Gastrocnemius medialis (tissue), 4 donors: ENCODE data around the gene KMT2E. TPM values are rescaled to one million over a fixed set of nuclear protein-coding genes. Genes with fewer than 3 reads are reported as not detected.

Experiments used
- ATAC-seq, 2 donors: fragments of 150-250 bp; one replicate each; pipeline ENCODE4 v1.9.1; 2016
- DNase-seq, 2 donors: peaks; one replicate each; pipeline ENCODE4 v3.0.0-alpha.2; 2019
- H3K27ac ChIP-seq, 4 donors: fragments of 200-600 bp; sonication (generic); 1 replicate in 1 of 4; 2 replicates in 3 of 4; pipeline ENCODE4 v1.5.1; 2016 to 2018; ENCODE audit warnings: mild to moderate bottlenecking in 2 of 4, moderate library complexity in 1 of 4
- H3K27me3 ChIP-seq, 3 donors: fragments of 200-600 bp; sonication (generic) in 2 of 3; 1 replicate in 1 of 3; 2 replicates in 2 of 3; pipeline versions ENCODE4 v1.5.1 to v1.6.0; 2016 to 2019; ENCODE audit warnings: mild to moderate bottlenecking in 1 of 3, moderate library complexity in 1 of 3
- H3K36me3 ChIP-seq, 2 donors: fragments of 200-600 bp; sonication (generic) in 1 of 2; one replicate each; pipeline ENCODE4 v1.5.1; 2017 to 2018
- H3K4me1 ChIP-seq, 2 donors: fragments of 200-600 bp; sonication (generic) in 1 of 2; one replicate each; pipeline ENCODE4 v1.5.1; 2016 to 2017; ENCODE audit warnings: mild to moderate bottlenecking in 2 of 2
- H3K4me3 ChIP-seq, 4 donors: fragments of 200-600 bp; sonication (generic) in 3 of 4; 1 replicate in 1 of 4; 2 replicates in 3 of 4; pipeline ENCODE4 v1.5.1; 2016 to 2019; ENCODE audit warnings: mild to moderate bottlenecking in 2 of 4
- H3K9me3 ChIP-seq, 3 donors: fragments of 200-600 bp; sonication (generic) in 2 of 3; 1 replicate in 1 of 3; 2 replicates in 2 of 3; pipeline ENCODE4 v1.5.1; 2016 to 2019
- CTCF ChIP-seq, 5 experiments: fragments of 450-650 bp in 3 of 5; fragments of 200-600 bp in 2 of 5; sonication (generic) in 2 of 5; IDR thresholded peaks in 4 of 5; conservative IDR thresholded peaks in 1 of 5; 1 replicate in 4 of 5; 2 replicates in 1 of 5; pipeline ENCODE4 v1.5.1; 2016 to 2019; ENCODE audit warnings: antibody characterized with exemption in 5 of 5, mild to moderate bottlenecking in 3 of 5, moderate library complexity in 3 of 5
- POLR2A ChIP-seq, 2 donors: fragments of 450-650 bp; IDR thresholded peaks; one replicate each; pipeline ENCODE4 v1.6.1; 2017; ENCODE audit warnings: antibody characterized with exemption in 2 of 2, mild to moderate bottlenecking in 2 of 2, moderate library complexity in 2 of 2
- in situ Hi-C, 4 donors: fragments of 200-750 bp; cut with MboI; loops; one replicate each; pipeline versions ENCODE4 v1.15.0 to v1.8.0; 2017; ENCODE audit warnings: low sequenced_read_pairs in 4 of 4
- intact Hi-C: fragments of 100-400 bp; cut with DNase I; formaldehyde crosslinking; loops from one replicate; pipeline ENCODE4 v1.15.1; 2023; ENCODE audit warnings: low total_unique reads
- total RNA-seq, 4 donors: library from RNA; depleted of rRNA; stranded (reverse); fragments of >200 nt; gene quantifications; one replicate each; pipeline versions ENCODE4 v1.1.0 to v1.2.3, GENCODE V29; 2016

The KMT2E gene
- total RNA-seq, 4 donors from 2014 or later = 29.7 to 72.1 (median 38.0) TPM

GRCh38 chr7:105055621-105056020, 41.6 kb downstream of the KMT2E start:
- TF ChIP-seq POLR2A (IDR thresholded peaks at IDR 0.05) (no peak), CTCF (IDR thresholded peaks at IDR 0.05 in 4 of 5, conservative IDR thresholded peaks at IDR 0.05 in 1 of 5) (no peak)
- Histone ChIP-seq H3K27ac (peak overlapping the region in 2 of 4 donors; percentile 1 to 21), H3K4me1 (peaks cover 55 to 61% of the 10 kb centered on the region in 2 donors), H3K36me3 (peaks cover 0 to 10% of the 10 kb centered on the region in 2 donors), H3K4me3 (no peak overlapping the region), H3K9me3 (no peaks in the 10 kb centered on the region), H3K27me3 (no peaks in the 10 kb centered on the region)
- in situ Hi-C loops (no loop called here), intact Hi-C loops (no loop called here)
- peak in 1 of 2 donors; percentile 26 for ATAC-seq
- DNase-seq = no peak

GRCh38 chr7:105057472-105057871, 43.5 kb downstream of the KMT2E start:
- Histone ChIP-seq H3K9me3 (no peaks in the 10 kb centered on the region), H3K27ac (peak overlapping the region in 1 of 4 donors; percentile 7), H3K36me3 (no peaks in the 10 kb centered on the region), H3K27me3 (no peaks in the 10 kb centered on the region), H3K4me1 (peaks cover 61 to 70% of the 10 kb centered on the region in 2 donors), H3K4me3 (no peak overlapping the region)
- in situ Hi-C loops (no loop called here), intact Hi-C loops (no loop called here)
- ATAC-seq (no peak), DNase-seq (no peak)
- no peak for TF ChIP-seq POLR2A (IDR thresholded peaks at IDR 0.05)
- no peak for TF ChIP-seq CTCF (IDR thresholded peaks at IDR 0.05 in 4 of 5, conservative IDR thresholded peaks at IDR 0.05 in 1 of 5)

GRCh38 chr7:105060437-105060836, 46.4 kb downstream of the KMT2E start:
- in situ Hi-C loops (no loop called here), intact Hi-C loops (no loop called here)
- Histone ChIP-seq H3K9me3 (no peaks in the 10 kb centered on the region), H3K4me1 (peaks cover 43 to 47% of the 10 kb centered on the region in 2 donors), H3K27me3 (no peaks in the 10 kb centered on the region), H3K27ac (peak overlapping the region in 2 of 4 donors; percentile 11 to 23), H3K4me3 (no peak overlapping the region), H3K36me3 (no peaks in the 10 kb centered on the region)
- TF ChIP-seq CTCF (IDR thresholded peaks at IDR 0.05 in 4 of 5, conservative IDR thresholded peaks at IDR 0.05 in 1 of 5) (no peak), POLR2A (IDR thresholded peaks at IDR 0.05) (no peak)
- DNase-seq = no peak
- ATAC-seq = no peak

GRCh38 chr7:105060923-105061322, 46.9 kb downstream of the KMT2E start:
- DNase-seq (no peak), ATAC-seq (no peak)
- no peak overlapping the region for H3K4me3 ChIP-seq
- peaks cover 38 to 43% of the 10 kb centered on the region in 2 donors for H3K4me1 ChIP-seq
- H3K36me3 ChIP-seq = no peaks in the 10 kb centered on the region
- no peaks in the 10 kb centered on the region for H3K27me3 ChIP-seq
- TF ChIP-seq CTCF (IDR thresholded peaks at IDR 0.05 in 4 of 5, conservative IDR thresholded peaks at IDR 0.05 in 1 of 5) (no peak), POLR2A (IDR thresholded peaks at IDR 0.05) (no peak)
- H3K9me3 ChIP-seq = no peaks in the 10 kb centered on the region
- H3K27ac ChIP-seq = peak overlapping the region in 1 of 4 donors; percentile 11
- in situ Hi-C loops (no loop called here), intact Hi-C loops (no loop called here)

GRCh38 chr7:105065104-105065503, 51.1 kb downstream of the KMT2E start:
- TF ChIP-seq POLR2A (IDR thresholded peaks at IDR 0.05) (no peak), CTCF (IDR thresholded peaks at IDR 0.05 in 4 of 5, conservative IDR thresholded peaks at IDR 0.05 in 1 of 5) (no peak)
- DNase-seq (no peak), ATAC-seq (no peak)
- Histone ChIP-seq H3K36me3 (peaks cover 0 to 27% of the 10 kb centered on the region in 2 donors), H3K4me1 (peaks cover 16 to 19% of the 10 kb centered on the region in 2 donors), H3K27me3 (no peaks in the 10 kb centered on the region), H3K9me3 (no peaks in the 10 kb centered on the region), H3K27ac (no peak overlapping the region), H3K4me3 (no peak overlapping the region)
- intact Hi-C loops = no loop called here
- in situ Hi-C loops = no loop called here
